HepG2 (cell line): ENCODE measurements around the gene LGI4. TPM values are rescaled to one million over a fixed set of nuclear protein-coding genes. Genes with fewer than 3 reads are reported as not detected.

Source experiments
- FIP1L1 ChIP-seq: fragments of 200-400 bp; formaldehyde crosslinking; IDR thresholded peaks from 2 replicates; pipeline ENCODE4 v1.6.1; 2018; ENCODE audit warnings: low read depth, mild to moderate bottlenecking, low read length, moderate library complexity, borderline replicate concordance; ENCODE audit not compliant: insufficient read depth
- PPARG ChIP-seq: conservative IDR thresholded peaks from 2 replicates; pipeline ENCODE4 v1.6.1; 2016; ENCODE audit warnings: missing biosample characterization, missing genetic modification reagents
- RBAK ChIP-seq: sonication (generic); formaldehyde crosslinking; IDR thresholded peaks from 2 replicates; pipeline ENCODE4 v1.5.1; 2020; ENCODE audit warnings: mild to moderate bottlenecking, missing genetic modification reagents
- RXRA ChIP-seq: sonication (generic); formaldehyde crosslinking; IDR thresholded peaks from 2 replicates; pipeline ENCODE4 v1.5.1; 2020; ENCODE audit warnings: missing genetic modification reagents
- SMYD3 ChIP-seq: sonication (generic); formaldehyde crosslinking; IDR thresholded peaks from 2 replicates; pipeline ENCODE4 v1.8.1; 2023; ENCODE audit warnings: mild to moderate bottlenecking, missing genetic modification reagents
- SNAPC2 ChIP-seq: sonication (generic); formaldehyde crosslinking; IDR thresholded peaks from 2 replicates; pipeline ENCODE4 v1.8.1; 2022; ENCODE audit warnings: mild to moderate bottlenecking, missing genetic modification reagents
- THAP11 ChIP-seq: IDR thresholded peaks from 2 replicates; pipeline ENCODE4 v1.6.1; 2016; ENCODE audit warnings: missing biosample characterization, missing genetic modification reagents
- ZNF724P ChIP-seq: sonication (generic); formaldehyde crosslinking; IDR thresholded peaks from 2 replicates; pipeline ENCODE4 v1.8.0; 2022; ENCODE audit warnings: missing genetic modification reagents, borderline replicate concordance
- ZNF788 ChIP-seq: sonication (generic); formaldehyde crosslinking; IDR thresholded peaks from 2 replicates; pipeline ENCODE4 v1.5.0; 2020; ENCODE audit warnings: mild to moderate bottlenecking, missing genetic modification reagents, borderline replicate concordance
- polyA plus RNA-seq, 8 experiments: library from polyadenylated mRNA; depleted of rRNA in 3 of 8; stranded (reverse) in 7 of 8; unstranded in 1 of 8; fragments of >200 nt; fragmentation: Illumina TruSeq in 4 of 8; extraction: Trizol in 4 of 8; gene quantifications; 2 replicates each; pipeline versions ENCODE4 v1.2.1 to v1.2.3, GENCODE V29; 2011 to 2016; ENCODE audit warnings: low read depth in 4 of 8, missing spikeins in 1 of 8, mixed read lengths in 1 of 8; ENCODE audit not compliant: insufficient read depth in 1 of 8
- total RNA-seq, 5 experiments: library from RNA; depleted of rRNA; stranded (reverse); fragments of >200 nt; fragmentation: Illumina TruSeq; extraction: Trizol; gene quantifications; 2 replicates each; pipeline ENCODE4 v1.2.3, GENCODE V29; 2016; ENCODE audit warnings: low read depth in 1 of 5
- TF ChIP-seq, protein P1 (sequence below): sonication (generic); formaldehyde crosslinking; IDR thresholded peaks from 2 replicates; pipeline ENCODE4 v1.5.0; 2020; ENCODE audit warnings: mild to moderate bottlenecking, missing genetic modification reagents, borderline replicate concordance
- TF ChIP-seq, protein P2 (sequence below): sonication (generic); formaldehyde crosslinking; IDR thresholded peaks from 2 replicates; pipeline ENCODE4 v1.5.0; 2020; ENCODE audit warnings: mild to moderate bottlenecking, missing genetic modification reagents, borderline replicate concordance
- TF ChIP-seq, protein P3 (sequence below): sonication (generic); formaldehyde crosslinking; IDR thresholded peaks from 2 replicates; pipeline ENCODE4 v1.9.0; 2021; ENCODE audit warnings: missing genetic modification reagents, borderline replicate concordance

Gene LGI4
- total and polyA plus RNA-seq, 2 of the 13 experiments (the other 11 are each of a cell fraction or from before 2014, with no cell fraction given), result 2.8 TPM; not detected in 1

DNA sequence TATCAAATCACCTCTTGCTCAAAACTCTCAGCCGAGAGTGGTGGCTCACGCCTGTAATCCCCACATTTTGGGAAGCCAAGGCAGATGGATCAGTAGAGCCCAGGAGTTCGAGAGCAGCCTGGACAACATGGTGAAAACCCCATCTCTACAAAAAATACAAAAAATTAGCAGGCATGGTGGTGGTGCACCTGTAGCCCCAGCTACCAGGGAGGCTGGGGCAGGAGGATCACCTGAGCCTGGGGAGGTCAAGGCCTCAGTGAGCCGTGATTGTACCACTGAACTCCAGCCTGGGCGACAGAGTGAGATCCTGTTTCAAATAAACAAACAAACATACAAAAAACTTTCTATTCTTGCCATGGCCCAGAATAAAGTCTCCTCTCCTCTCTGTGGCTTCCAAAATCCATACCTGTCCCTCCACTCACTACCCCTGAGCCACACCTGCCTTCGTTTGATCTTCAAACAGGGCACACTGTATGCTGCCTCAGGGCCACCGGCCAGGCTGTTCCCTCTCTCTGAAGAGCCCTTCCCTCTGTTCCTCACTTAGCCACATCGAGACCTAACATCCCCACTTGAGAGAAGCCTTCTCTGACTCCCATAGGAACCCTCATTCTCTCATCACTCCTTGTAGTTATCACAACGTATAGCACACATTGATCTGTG, 6.3 kb downstream of the LGI4 start (continued):
- TF ChIP-seq, protein P1, sequence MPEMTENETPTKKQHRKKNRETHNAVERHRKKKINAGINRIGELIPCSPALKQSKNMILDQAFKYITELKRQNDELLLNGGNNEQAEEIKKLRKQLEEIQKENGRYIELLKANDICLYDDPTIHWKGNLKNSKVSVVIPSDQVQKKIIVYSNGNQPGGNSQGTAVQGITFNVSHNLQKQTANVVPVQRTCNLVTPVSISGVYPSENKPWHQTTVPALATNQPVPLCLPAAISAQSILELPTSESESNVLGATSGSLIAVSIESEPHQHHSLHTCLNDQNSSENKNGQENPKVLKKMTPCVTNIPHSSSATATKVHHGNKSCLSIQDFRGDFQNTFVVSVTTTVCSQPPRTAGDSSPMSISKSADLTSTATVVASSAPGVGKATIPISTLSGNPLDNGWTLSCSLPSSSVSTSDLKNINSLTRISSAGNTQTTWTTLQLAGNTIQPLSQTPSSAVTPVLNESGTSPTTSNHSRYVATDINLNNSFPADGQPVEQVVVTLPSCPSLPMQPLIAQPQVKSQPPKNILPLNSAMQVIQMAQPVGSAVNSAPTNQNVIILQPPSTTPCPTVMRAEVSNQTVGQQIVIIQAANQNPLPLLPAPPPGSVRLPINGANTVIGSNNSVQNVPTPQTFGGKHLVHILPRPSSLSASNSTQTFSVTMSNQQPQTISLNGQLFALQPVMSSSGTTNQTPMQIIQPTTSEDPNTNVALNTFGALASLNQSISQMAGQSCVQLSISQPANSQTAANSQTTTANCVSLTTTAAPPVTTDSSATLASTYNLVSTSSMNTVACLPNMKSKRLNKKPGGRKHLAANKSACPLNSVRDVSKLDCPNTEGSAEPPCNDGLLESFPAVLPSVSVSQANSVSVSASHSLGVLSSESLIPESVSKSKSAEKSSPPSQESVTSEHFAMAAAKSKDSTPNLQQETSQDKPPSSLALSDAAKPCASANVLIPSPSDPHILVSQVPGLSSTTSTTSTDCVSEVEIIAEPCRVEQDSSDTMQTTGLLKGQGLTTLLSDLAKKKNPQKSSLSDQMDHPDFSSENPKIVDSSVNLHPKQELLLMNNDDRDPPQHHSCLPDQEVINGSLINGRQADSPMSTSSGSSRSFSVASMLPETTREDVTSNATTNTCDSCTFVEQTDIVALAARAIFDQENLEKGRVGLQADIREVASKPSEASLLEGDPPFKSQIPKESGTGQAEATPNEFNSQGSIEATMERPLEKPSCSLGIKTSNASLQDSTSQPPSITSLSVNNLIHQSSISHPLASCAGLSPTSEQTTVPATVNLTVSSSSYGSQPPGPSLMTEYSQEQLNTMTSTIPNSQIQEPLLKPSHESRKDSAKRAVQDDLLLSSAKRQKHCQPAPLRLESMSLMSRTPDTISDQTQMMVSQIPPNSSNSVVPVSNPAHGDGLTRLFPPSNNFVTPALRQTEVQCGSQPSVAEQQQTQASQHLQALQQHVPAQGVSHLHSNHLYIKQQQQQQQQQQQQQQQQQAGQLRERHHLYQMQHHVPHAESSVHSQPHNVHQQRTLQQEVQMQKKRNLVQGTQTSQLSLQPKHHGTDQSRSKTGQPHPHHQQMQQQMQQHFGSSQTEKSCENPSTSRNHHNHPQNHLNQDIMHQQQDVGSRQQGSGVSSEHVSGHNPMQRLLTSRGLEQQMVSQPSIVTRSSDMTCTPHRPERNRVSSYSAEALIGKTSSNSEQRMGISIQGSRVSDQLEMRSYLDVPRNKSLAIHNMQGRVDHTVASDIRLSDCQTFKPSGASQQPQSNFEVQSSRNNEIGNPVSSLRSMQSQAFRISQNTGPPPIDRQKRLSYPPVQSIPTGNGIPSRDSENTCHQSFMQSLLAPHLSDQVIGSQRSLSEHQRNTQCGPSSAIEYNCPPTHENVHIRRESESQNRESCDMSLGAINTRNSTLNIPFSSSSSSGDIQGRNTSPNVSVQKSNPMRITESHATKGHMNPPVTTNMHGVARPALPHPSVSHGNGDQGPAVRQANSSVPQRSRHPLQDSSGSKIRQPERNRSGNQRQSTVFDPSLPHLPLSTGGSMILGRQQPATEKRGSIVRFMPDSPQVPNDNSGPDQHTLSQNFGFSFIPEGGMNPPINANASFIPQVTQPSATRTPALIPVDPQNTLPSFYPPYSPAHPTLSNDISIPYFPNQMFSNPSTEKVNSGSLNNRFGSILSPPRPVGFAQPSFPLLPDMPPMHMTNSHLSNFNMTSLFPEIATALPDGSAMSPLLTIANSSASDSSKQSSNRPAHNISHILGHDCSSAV (CRISPR knock-in tag), result no peak
- TF ChIP-seq ZNF788, result no peak
- no peak for TF ChIP-seq THAP11 (CRISPR knock-in tag)
- TF ChIP-seq, protein P2, sequence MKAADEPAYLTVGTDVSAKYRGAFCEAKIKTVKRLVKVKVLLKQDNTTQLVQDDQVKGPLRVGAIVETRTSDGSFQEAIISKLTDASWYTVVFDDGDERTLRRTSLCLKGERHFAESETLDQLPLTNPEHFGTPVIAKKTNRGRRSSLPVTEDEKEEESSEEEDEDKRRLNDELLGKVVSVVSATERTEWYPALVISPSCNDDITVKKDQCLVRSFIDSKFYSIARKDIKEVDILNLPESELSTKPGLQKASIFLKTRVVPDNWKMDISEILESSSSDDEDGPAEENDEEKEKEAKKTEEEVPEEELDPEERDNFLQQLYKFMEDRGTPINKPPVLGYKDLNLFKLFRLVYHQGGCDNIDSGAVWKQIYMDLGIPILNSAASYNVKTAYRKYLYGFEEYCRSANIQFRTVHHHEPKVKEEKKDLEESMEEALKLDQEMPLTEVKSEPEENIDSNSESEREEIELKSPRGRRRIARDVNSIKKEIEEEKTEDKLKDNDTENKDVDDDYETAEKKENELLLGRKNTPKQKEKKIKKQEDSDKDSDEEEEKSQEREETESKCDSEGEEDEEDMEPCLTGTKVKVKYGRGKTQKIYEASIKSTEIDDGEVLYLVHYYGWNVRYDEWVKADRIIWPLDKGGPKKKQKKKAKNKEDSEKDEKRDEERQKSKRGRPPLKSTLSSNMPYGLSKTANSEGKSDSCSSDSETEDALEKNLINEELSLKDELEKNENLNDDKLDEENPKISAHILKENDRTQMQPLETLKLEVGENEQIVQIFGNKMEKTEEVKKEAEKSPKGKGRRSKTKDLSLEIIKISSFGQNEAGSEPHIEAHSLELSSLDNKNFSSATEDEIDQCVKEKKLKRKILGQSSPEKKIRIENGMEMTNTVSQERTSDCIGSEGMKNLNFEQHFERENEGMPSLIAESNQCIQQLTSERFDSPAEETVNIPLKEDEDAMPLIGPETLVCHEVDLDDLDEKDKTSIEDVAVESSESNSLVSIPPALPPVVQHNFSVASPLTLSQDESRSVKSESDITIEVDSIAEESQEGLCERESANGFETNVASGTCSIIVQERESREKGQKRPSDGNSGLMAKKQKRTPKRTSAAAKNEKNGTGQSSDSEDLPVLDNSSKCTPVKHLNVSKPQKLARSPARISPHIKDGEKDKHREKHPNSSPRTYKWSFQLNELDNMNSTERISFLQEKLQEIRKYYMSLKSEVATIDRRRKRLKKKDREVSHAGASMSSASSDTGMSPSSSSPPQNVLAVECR (CRISPR knock-in tag), result no peak
- TF ChIP-seq FIP1L1, result no peak
- TF ChIP-seq, protein P3, sequence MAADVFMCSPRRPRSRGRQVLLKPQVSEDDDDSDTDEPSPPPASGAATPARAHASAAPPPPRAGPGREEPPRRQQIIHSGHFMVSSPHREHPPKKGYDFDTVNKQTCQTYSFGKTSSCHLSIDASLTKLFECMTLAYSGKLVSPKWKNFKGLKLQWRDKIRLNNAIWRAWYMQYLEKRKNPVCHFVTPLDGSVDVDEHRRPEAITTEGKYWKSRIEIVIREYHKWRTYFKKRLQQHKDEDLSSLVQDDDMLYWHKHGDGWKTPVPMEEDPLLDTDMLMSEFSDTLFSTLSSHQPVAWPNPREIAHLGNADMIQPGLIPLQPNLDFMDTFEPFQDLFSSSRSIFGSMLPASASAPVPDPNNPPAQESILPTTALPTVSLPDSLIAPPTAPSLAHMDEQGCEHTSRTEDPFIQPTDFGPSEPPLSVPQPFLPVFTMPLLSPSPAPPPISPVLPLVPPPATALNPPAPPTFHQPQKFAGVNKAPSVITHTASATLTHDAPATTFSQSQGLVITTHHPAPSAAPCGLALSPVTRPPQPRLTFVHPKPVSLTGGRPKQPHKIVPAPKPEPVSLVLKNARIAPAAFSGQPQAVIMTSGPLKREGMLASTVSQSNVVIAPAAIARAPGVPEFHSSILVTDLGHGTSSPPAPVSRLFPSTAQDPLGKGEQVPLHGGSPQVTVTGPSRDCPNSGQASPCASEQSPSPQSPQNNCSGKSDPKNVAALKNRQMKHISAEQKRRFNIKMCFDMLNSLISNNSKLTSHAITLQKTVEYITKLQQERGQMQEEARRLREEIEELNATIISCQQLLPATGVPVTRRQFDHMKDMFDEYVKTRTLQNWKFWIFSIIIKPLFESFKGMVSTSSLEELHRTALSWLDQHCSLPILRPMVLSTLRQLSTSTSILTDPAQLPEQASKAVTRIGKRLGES (CRISPR knock-in tag), result no peak
- TF ChIP-seq PPARG (CRISPR knock-in tag), result no peak
- no peak for TF ChIP-seq RXRA (CRISPR knock-in tag)
- TF ChIP-seq ZNF724P (CRISPR knock-in tag), result no peak
- no peak for TF ChIP-seq RBAK
- TF ChIP-seq SNAPC2 (CRISPR knock-in tag), result no peak
- TF ChIP-seq SMYD3 (CRISPR knock-in tag), result no peak
